Measurements from ENCODE around the gene RAB20. TPM values are rescaled to one million over a fixed set of nuclear protein-coding genes. Genes with fewer than 3 reads are reported as not detected.

RAB20 gene
- total RNA-seq, 4 donors from 2014 or later, result 3.9 to 9.1 (median 6.2) TPM

- intact Hi-C loops (cut with DNase I; ENCODE audit: low total_unique reads), result no loop called here
- TF ChIP-seq POLR2A (IDR thresholded peaks at IDR 0.05) (no peak), CTCF (IDR thresholded peaks at IDR 0.05) (no peak)
- no peak for DNase-seq (ENCODE audit: low spot score in 2 of 2)
- 80 to 84% methylated on average over 9 of the region's 9 CpGs for WGBS, 2 donors
- no peak overlapping the region for H3K4me3 ChIP-seq (ENCODE audit: low read depth, poor library complexity, severe bottlenecking)
Observed at GRCh38 chr13:110475117-110475516, 86.4 kb downstream of the RAB20 start.

DNA sequence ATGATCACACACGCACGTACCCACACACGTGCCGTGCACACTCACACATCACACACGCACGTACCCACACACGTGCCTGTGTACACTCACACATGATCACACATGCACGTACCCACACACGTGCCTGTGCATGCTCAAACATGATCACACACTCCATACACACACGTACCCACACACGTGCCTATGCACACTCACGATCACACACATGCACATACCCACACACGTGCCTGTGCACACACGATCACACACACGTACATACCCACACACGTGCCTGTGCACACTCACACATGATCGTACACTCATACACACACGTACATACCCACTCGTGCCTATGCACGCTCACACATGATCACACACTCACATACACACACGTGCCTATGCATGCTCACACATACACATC lies 86.8 kb downstream of the RAB20 start:
- TF ChIP-seq CTCF (IDR thresholded peaks at IDR 0.05) (no peak), POLR2A (IDR thresholded peaks at IDR 0.05) (no peak)
- no peak overlapping the region for H3K4me3 ChIP-seq (ENCODE audit: low read depth, poor library complexity, severe bottlenecking)
- no peak for DNase-seq (ENCODE audit: low spot score in 2 of 2)
- intact Hi-C loops (cut with DNase I; ENCODE audit: low total_unique reads), result no loop called here
- 85 to 90% methylated on average over 21 of the region's 21 CpGs for WGBS, 2 donors

Other genes starting within 250 kb of the RAB20 start
- 10 to 100 TPM; 32.7 to 34.5 (median 33.6) TPM for gene NAXD, start 53.8 kb upstream of the RAB20 start, total RNA-seq
- 10 to 100 TPM; 33.9 to 64.7 (median 51.8) TPM for gene CARS2, start 144.4 kb upstream of the RAB20 start, total RNA-seq
- gene ING1, start 152.0 kb upstream of the RAB20 start, total RNA-seq, result 10 to 100 TPM; 10.6 to 26.1 (median 13.7) TPM

All from lower leg skin (tissue), 4 donors.